ENCODE measurements around the gene SLC24A3. TPM values are rescaled to one million over a fixed set of nuclear protein-coding genes. Genes with fewer than 3 reads are reported as not detected.

The SLC24A3 gene
- total RNA-seq, 2 donors from 2014 or later: 1.4 to 3.7 TPM

GRCh38 chr20:19601126-19601810, 388.8 kb downstream of the SLC24A3 start:
- no peaks in the 10 kb centered on the region for H3K27me3 ChIP-seq
- DNase-seq (ENCODE audit: low spot score): no peak
- no peaks in the 10 kb centered on the region for H3K9me3 ChIP-seq
- H3K4me3 ChIP-seq: no peak overlapping the region
- H3K4me1 ChIP-seq: no peaks in the 10 kb centered on the region
- TF ChIP-seq CTCF (IDR thresholded peaks at IDR 0.05): no peak
- H3K36me3 ChIP-seq: no peaks in the 10 kb centered on the region
- H3K27ac ChIP-seq: no peak overlapping the region

- Histone ChIP-seq H3K4me3 (no peak overlapping the region), H3K4me1 (no peaks in the 10 kb centered on the region), H3K36me3 (no peaks in the 10 kb centered on the region), H3K9me3 (no peaks in the 10 kb centered on the region), H3K27me3 (no peaks in the 10 kb centered on the region), H3K27ac (no peak overlapping the region)
- DNase-seq (ENCODE audit: low spot score): no peak
- TF ChIP-seq CTCF (IDR thresholded peaks at IDR 0.05): no peak
Measured at GRCh38 chr20:19602675-19603375, 390.4 kb downstream of the SLC24A3 start.

- Histone ChIP-seq H3K4me3 (no peak overlapping the region), H3K9me3 (no peaks in the 10 kb centered on the region), H3K27ac (no peak overlapping the region), H3K27me3 (no peaks in the 10 kb centered on the region), H3K4me1 (no peaks in the 10 kb centered on the region), H3K36me3 (no peaks in the 10 kb centered on the region)
- DNase-seq (ENCODE audit: low spot score): no peak
- no peak for TF ChIP-seq CTCF (IDR thresholded peaks at IDR 0.05)
Measured at GRCh38 chr20:19603376-19603750, 390.9 kb downstream of the SLC24A3 start.

- no peak overlapping the region for H3K4me3 ChIP-seq
- no peaks in the 10 kb centered on the region for H3K4me1 ChIP-seq
- H3K27me3 ChIP-seq: no peaks in the 10 kb centered on the region
- H3K27ac ChIP-seq: no peak overlapping the region
- no peaks in the 10 kb centered on the region for H3K36me3 ChIP-seq
- no peaks in the 10 kb centered on the region for H3K9me3 ChIP-seq
- DNase-seq (ENCODE audit: low spot score): no peak
- no peak for TF ChIP-seq CTCF (IDR thresholded peaks at IDR 0.05)
Measured at GRCh38 chr20:19605786-19606485, 393.5 kb downstream of the SLC24A3 start.

- DNase-seq (ENCODE audit: low spot score): no peak
Measured at GRCh38 chr20:19609642-19610223, 397.3 kb downstream of the SLC24A3 start.

More at GRCh38 chr20:19609642-19610223, 397.3 kb downstream of the SLC24A3 start:
- H3K4me3 ChIP-seq: no peak overlapping the region
- H3K4me1 ChIP-seq: no peaks in the 10 kb centered on the region
- H3K27me3 ChIP-seq: no peaks in the 10 kb centered on the region
- no peak for TF ChIP-seq CTCF (IDR thresholded peaks at IDR 0.05)
- no peaks in the 10 kb centered on the region for H3K9me3 ChIP-seq
- no peaks in the 10 kb centered on the region for H3K36me3 ChIP-seq
- no peak overlapping the region for H3K27ac ChIP-seq
